RWPE1 (cell line): ENCODE results near the gene CCNL1.
"Not testable (repeated sequence)": the region's sequence is repeated elsewhere in the genome, so short reads cannot be mapped to it uniquely, and the experiment has no call there.

ENCODE experiments used
- CTCF ChIA-PET: fragments of 350-600 bp; sonication (Branson Sonifier 250); formaldehyde crosslinking; extraction: SDS; loops from one replicate; lab custom pipeline; 2021; lab: Yijun Ruan, JAX
- POLR2A ChIA-PET: fragments of 400-600 bp; formaldehyde crosslinking; extraction: SDS; loops from one replicate; lab custom pipeline; 2020; ENCODE audit warnings: antibody characterized with exemption; ENCODE audit not compliant: low non-redundant PET; lab: Yijun Ruan, JAX
- DNase-seq: peaks from one replicate; pipeline ENCODE4 v3.0.0; 2012; ENCODE audit warnings: low spot score
- H3K27ac ChIP-seq: fragments of 450-650 bp; 2 replicates; pipeline ENCODE4 v1.5.1; 2017
- CTCF ChIP-seq: fragments of 450-650 bp; conservative IDR thresholded peaks from 2 replicates; pipeline ENCODE4 v1.5.1; 2017; ENCODE audit warnings: low read depth, mild to moderate bottlenecking

CCNL1 gene

GRCh38 chr3:157159762-157160657 lies at the start of gene CCNL1:
Gene CCNL1 (minus strand): TSS chr3:157160147. CDS start chr3:157160094, 53 bp downstream.
- CTCF ChIA-PET = interaction anchor here (0.5 to 1.4 kb wide), 3 partner anchors 42 to 1513 kb away, joined by 3 to 5 read pairs (median 4); no protein-coding TSS in a partner anchor
- TF ChIP-seq CTCF = no peak
- DNase-seq = peak; percentile 91
- peak within 1 kb of the TSS; percentile 99 for H3K27ac ChIP-seq
- POLR2A ChIA-PET = interaction anchor here (3.0 kb wide), 1 partner anchor 15 kb away, joined by 76 read pairs; no protein-coding TSS in a partner anchor

DNA sequence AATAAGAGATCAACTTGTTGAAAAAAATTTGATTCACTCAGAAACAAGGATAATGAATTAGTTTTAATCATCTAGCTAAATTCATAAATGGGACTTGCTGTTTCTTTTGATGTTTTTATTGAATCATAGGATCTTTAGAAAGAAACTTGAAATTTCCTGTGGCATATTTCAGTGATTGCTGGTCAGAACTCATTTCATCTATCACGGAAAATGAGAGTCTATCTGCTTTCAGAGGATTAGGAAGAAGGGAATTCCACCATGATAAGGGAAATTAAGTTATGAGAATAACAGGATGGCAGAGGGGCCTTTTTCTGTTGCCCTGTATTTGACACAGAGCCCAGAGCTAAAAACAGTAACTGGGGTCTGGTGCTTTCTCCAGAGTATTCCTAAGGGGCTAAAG lies 44.9 kb upstream of the CCNL1 start:
- no peak for DNase-seq
- ChIA-PET CTCF (interaction anchor here (0.6 to 1.4 kb wide), 4 partner anchors 27 to 472 kb away, joined by 3 to 4 read pairs (median 3); no protein-coding TSS in a partner anchor), POLR2A (no interaction called here)
- no peak for TF ChIP-seq CTCF
- H3K27ac ChIP-seq = no peak overlapping the region

GRCh38 chr3:157204431-157204830 lies 44.5 kb upstream of the CCNL1 start:
- DNase-seq = no peak
- ChIA-PET CTCF (interaction anchor here (0.6 to 1.4 kb wide), 7 partner anchors 27 to 471 kb away, joined by 3 to 4 read pairs (median 3); no protein-coding TSS in a partner anchor), POLR2A (no interaction called here)
- peak; percentile 66 for TF ChIP-seq CTCF
- no peak overlapping the region for H3K27ac ChIP-seq

GRCh38 chr3:157201648-157202278 lies 41.8 kb upstream of the CCNL1 start:
- TF ChIP-seq CTCF = peak; percentile 69
- no peak overlapping the region for H3K27ac ChIP-seq
- ChIA-PET CTCF (interaction anchor here (0.6 to 1.7 kb wide), 10 partner anchors 8 to 667 kb away, joined by 3 to 7 read pairs (median 3); no protein-coding TSS in a partner anchor), POLR2A (no interaction called here)
- peak; percentile 61 for DNase-seq

DNA sequence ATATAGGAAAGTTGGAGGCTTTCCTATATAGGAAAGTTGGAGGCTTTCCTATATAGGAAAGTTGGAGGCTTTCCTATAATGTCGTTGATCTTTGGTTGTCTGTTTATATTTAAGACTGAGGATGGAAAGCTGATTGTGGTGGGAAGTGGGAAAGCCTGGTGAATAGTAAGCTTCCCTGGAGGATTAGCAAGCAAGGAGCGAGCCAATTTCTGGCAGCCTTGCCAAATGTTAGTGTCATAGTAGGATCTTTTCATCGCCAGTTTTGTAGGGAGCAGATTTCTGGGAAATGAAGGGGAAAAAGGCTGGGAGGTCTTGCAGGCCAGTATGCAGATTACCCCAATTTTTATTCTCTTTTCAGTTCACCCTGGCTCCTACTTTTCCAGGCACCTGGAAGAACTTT lies 39.9 kb upstream of the CCNL1 start:
- ChIA-PET POLR2A (no interaction called here), CTCF (no interaction called here)
- no peak for DNase-seq
- TF ChIP-seq CTCF = no peak
- no peak overlapping the region for H3K27ac ChIP-seq

- ChIA-PET POLR2A (no interaction called here), CTCF (interaction anchor here (0.6 to 0.7 kb wide), 3 partner anchors 47 to 303 kb away, joined by 3 to 5 read pairs (median 4); no protein-coding TSS in a partner anchor)
- H3K27ac ChIP-seq = no peak overlapping the region
- TF ChIP-seq CTCF = no peak
- no peak for DNase-seq
These were observed 36.0 kb upstream of the CCNL1 start for GRCh38 chr3:157195965-157196364.

DNA sequence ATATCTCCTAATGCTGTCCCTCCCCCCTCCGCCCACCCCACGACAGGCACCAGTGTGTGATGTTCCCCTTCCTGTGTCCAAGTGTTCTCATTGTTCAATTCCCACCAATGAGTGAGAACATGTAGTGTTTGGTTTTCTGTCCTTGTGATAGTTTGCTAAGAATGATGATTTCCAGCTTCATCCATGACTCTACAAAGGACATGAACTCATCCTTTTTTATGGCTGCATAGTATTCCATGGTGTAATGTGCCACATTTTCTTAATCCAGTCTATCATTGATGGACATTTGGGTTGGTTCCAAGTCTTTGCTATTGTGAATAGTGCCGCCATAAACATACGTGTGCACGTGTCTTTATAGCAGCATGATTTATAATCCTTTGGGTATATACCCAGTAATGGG lies 31.2 kb upstream of the CCNL1 start:
- DNase-seq, POLR2A ChIA-PET, H3K27ac ChIP-seq, CTCF ChIA-PET: not testable (repeated sequence)
